ENCODE data around the gene EYA4.

GRCh38 chr6:133241901-133242636, 912 bp downstream of the EYA4 start:
- TF ChIP-seq POLR2A (IDR thresholded peaks at IDR 0.05; ENCODE audit: low read depth, low read length) = no peak
- no peak for TF ChIP-seq POLR2AphosphoS5 (IDR thresholded peaks at IDR 0.05; ENCODE audit: low read depth, low read length)

Measured in GM12892 (cell line).